PFSK-1 (cell line): ENCODE results near the gene TARBP2.

Experiments
- FOXP2 ChIP-seq: optimal IDR thresholded peaks from 2 replicates; pipeline ENCODE3; 2011; ENCODE audit warnings: borderline replicate concordance, control low read depth, inconsistent platforms; ENCODE audit not compliant: insufficient read depth; ENCODE audit errors: extremely low read length, extremely low read depth
- POLR2AphosphoS5 ChIP-seq: IDR thresholded peaks from 2 replicates; pipeline ENCODE4 v1.6.1; 2012; ENCODE audit warnings: low read depth, mild to moderate bottlenecking, control low read depth, low read length, moderate library complexity
- SIN3A ChIP-seq: IDR thresholded peaks from 2 replicates; pipeline ENCODE4 v1.6.1; 2012; ENCODE audit warnings: mild to moderate bottlenecking, low read length, moderate library complexity, borderline replicate concordance; ENCODE audit not compliant: insufficient read depth
- TAF1 ChIP-seq: IDR thresholded peaks from 2 replicates; pipeline ENCODE4 v1.6.1; 2012; ENCODE audit warnings: low read length, control low read depth, borderline replicate concordance; ENCODE audit not compliant: insufficient read depth
- TF ChIP-seq, protein P1 (sequence below), 2 experiments: IDR thresholded peaks; 2 replicates each; pipeline versions ENCODE4 v1.6.1 to v1.8.0; 2011 to 2012; ENCODE audit warnings: low read depth in 2 of 2, low read length in 2 of 2, control low read depth in 1 of 2, inconsistent platforms in 1 of 2, mild to moderate bottlenecking in 1 of 2, moderate library complexity in 1 of 2; ENCODE audit not compliant: insufficient read depth in 1 of 2

The TARBP2 gene

DNA sequence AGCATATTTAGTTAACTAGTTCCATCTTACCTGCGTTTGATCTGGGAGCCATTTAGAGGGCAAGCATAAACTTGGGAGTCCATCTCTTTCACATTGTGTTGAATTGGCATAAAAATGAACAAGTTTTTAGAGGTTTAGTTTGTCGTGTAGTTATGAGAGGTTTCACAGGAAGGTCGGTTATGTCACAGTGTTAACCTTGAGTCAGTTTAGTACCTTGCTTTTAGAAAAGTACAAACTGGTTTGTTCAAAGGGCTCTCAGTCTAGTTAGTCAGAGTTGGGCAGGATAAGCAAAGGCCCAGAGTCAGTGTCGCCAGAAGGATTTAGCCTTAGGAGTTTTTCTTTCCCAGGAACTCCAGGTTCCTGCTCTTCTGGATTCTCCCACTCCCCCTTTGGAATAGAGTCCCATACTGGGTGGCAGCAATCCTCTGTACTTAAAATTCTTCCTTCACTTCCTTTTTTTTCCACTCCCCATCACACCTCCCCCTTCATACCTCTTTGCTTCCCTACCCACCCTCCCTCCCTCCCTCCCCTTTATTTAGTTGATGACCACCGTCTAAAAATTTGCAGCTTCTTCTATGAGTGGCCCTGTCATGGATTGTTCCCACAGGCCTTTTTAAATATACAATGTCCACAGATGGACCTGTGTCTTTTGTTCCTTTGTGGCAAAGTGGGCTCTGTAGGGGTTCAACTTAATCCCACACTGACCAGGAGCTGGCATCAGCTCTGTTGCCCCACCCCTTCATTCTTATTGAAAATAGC, 37.1 kb upstream of the TARBP2 start:
- no peak for TF ChIP-seq SIN3A
- TF ChIP-seq, protein P1, sequence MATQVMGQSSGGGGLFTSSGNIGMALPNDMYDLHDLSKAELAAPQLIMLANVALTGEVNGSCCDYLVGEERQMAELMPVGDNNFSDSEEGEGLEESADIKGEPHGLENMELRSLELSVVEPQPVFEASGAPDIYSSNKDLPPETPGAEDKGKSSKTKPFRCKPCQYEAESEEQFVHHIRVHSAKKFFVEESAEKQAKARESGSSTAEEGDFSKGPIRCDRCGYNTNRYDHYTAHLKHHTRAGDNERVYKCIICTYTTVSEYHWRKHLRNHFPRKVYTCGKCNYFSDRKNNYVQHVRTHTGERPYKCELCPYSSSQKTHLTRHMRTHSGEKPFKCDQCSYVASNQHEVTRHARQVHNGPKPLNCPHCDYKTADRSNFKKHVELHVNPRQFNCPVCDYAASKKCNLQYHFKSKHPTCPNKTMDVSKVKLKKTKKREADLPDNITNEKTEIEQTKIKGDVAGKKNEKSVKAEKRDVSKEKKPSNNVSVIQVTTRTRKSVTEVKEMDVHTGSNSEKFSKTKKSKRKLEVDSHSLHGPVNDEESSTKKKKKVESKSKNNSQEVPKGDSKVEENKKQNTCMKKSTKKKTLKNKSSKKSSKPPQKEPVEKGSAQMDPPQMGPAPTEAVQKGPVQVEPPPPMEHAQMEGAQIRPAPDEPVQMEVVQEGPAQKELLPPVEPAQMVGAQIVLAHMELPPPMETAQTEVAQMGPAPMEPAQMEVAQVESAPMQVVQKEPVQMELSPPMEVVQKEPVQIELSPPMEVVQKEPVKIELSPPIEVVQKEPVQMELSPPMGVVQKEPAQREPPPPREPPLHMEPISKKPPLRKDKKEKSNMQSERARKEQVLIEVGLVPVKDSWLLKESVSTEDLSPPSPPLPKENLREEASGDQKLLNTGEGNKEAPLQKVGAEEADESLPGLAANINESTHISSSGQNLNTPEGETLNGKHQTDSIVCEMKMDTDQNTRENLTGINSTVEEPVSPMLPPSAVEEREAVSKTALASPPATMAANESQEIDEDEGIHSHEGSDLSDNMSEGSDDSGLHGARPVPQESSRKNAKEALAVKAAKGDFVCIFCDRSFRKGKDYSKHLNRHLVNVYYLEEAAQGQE (IDR thresholded peaks at IDR 0.05; ENCODE audit: insufficient read depth in 1 of 2, low read depth in 2 of 2, low read length in 2 of 2): no peak
- no peak for TF ChIP-seq TAF1
- TF ChIP-seq POLR2AphosphoS5: peak; percentile 3; the same call in 1 of the 2 replicates

DNA sequence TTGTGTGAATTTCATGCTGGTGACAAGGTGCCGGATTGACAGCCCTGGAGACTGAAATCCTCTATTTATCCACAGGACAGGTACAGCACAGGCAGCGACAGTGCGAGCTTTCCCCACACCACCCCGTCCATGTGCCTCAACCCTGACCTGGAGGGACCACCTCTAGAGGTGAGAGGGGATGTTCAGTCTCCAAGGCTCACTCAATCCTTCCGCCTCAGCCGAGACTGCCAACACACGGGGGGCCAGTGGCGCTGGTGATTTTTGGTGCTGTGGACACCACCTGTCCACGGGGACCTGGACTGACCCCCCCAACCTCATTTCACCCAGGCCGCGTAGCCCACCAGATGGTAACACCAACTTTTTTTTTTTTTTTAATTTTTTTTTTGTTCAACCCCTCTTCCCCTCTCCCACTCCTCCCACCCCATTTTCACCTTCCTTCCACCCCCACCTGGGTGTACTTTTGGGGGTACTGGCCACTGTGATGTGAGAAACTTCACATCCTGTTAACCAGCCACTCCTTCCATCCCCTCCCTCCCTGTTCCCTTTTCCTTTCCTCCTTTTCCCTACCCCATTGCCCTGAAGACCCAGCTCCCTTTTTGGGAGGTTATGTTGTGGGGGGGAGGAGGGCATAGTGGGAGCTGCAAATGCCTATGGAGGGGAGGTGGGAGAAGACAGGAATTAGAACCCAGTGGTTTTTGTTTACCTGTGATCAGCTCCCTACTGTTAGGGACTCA, 36.2 kb upstream of the TARBP2 start:
- TF ChIP-seq SIN3A (no peak), POLR2AphosphoS5 (0 out of 2 replicates have a peak, but pooled peaks have one; percentile 18)

DNA sequence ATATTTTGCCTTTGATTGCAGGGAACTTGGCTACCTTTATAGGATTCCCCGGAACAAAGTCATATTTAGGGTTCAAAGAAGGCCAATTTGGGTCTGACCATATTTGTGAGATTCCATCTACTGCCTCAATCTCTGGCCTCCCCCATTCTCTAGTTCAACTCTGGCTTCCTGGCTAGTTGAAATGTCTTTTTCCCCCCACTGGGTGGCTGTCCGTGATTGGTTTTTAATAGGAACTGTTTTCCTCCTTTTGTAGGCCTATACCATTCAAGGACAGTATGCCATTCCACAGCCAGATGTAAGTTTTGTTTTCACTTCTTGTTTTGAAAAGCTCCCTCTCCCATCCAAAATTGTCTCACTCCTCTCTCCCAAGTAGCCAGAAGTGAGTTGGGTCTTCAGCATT, 35.4 kb upstream of the TARBP2 start:
- TF ChIP-seq, protein P1 (IDR thresholded peaks at IDR 0.05; ENCODE audit: insufficient read depth in 1 of 2, low read depth in 2 of 2, low read length in 2 of 2): no peak
- TF ChIP-seq SIN3A: no peak
- no peak for TF ChIP-seq FOXP2
- no peak for TF ChIP-seq TAF1
- no peak for TF ChIP-seq POLR2AphosphoS5

DNA sequence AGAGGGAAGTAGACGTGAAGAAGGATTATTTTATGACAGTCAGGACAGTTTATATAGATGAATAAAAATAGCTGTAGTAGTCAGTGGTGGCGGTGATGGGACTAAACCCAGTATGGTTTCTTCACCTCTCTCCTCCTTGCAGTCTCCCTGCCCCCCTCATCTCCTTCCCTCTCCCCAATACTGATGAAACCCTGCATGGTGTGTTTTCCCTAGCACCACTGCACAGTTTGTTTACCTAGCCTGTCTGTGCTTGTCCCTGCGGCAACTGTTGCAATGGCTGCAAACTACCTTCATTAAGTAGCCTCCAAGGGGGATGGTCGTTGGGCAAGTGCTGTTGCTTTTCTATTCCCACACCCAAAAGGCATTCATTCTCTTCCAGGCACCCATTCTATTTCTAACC, 34.4 kb upstream of the TARBP2 start:
- TF ChIP-seq SIN3A: no peak
- no peak for TF ChIP-seq POLR2AphosphoS5
- TF ChIP-seq, protein P1 (IDR thresholded peaks at IDR 0.05; ENCODE audit: insufficient read depth in 1 of 2, low read depth in 2 of 2, low read length in 2 of 2): no peak

DNA sequence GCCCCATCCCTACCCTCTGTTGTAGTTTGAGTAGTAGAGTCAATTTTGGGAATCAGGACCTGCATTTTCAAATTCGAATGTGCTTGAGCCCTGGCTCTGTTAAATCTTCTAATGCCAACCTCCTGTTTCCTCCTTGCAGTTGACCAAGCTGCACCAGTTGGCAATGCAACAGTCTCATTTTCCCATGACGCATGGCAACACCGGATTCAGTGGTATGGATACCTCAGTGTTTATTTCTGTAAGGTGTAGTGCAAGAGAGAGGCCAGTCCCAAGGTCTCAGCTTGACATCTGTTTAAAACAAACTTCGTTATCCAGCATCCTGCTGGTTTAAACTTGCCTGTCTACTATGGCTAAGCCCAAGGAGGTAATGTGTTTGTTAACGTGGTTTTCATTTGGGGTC, 34.0 kb upstream of the TARBP2 start:
- TF ChIP-seq TAF1 (no peak), SIN3A (no peak), FOXP2 (no peak), POLR2AphosphoS5 (no peak)
- TF ChIP-seq, protein P1 (IDR thresholded peaks at IDR 0.05; ENCODE audit: insufficient read depth in 1 of 2, low read depth in 2 of 2, low read length in 2 of 2): no peak
